GM04503 (cell line): ENCODE measurements around the gene CSRNP2.
"Not testable (repeated sequence)": the region's sequence is repeated elsewhere in the genome, so short reads cannot be mapped to it uniquely, and the experiment has no call there.

Experiments
- DNase-seq: peaks from one replicate; pipeline ENCODE4 v3.0.0-alpha.2; 2012; ENCODE audit warnings: low read depth

CSRNP2 gene

GRCh38 chr12:51028126-51028812, 55.1 kb downstream of the CSRNP2 start:
- DNase-seq = no peak

DNA sequence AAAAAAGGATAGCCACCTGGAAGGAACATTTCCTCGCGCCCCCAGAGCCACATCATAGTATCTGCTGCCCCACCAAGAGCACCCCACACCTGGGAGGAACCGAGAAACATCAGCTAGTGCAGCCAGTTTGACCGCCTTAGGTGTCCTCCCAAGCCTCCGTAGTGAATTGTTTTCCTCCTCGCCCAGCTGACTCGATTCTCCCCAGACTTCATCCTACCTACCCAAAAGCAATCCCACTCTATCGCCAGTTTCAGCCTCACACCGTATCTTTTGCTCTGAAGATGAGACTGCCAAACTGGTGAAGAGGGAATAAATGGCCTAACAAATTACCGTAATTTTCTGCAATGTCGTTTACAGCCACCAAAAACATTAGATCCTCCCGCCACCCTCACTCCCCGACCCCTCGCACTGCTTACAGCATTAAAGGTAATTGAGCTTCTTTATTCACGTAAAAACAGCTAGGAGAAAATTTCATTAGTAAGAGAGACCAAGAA, 56.0 kb downstream of the CSRNP2 start:
- no peak for DNase-seq

- peak; percentile 51 for DNase-seq
These were observed 57.4 kb downstream of the CSRNP2 start, which contains the start of gene SLC11A2 for GRCh38 chr12:51025836-51026638. TSS of gene SLC11A2 (minus strand) at chr12:51026384. CDS start at chr12:51010728, 15,656 bp downstream.

- DNase-seq = no peak
These were observed 58.0 kb downstream of the CSRNP2 start for GRCh38 chr12:51025338-51025835.

- no peak for DNase-seq
These were observed 59.6 kb downstream of the CSRNP2 start for GRCh38 chr12:51023625-51024382.

DNA sequence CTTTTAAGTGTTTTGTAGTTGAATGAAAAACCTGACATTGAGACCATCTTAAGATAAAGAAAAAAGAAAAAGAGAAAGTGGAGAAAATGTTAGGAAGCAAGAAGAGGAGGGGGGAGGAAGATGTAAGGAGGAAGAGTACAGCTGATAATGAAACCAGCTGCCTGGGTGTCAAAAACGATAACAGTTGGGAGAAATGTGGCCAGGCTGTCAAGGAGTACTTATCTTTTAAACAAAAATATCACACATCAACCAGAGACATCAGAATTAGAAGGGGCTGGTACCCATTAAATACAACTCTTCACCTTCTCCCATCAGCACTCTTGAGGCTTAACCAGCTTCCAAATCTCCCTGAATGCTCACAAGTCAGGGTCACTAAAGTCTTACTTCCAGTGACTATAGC, 61.7 kb downstream of the CSRNP2 start:
- DNase-seq = no peak

DNA sequence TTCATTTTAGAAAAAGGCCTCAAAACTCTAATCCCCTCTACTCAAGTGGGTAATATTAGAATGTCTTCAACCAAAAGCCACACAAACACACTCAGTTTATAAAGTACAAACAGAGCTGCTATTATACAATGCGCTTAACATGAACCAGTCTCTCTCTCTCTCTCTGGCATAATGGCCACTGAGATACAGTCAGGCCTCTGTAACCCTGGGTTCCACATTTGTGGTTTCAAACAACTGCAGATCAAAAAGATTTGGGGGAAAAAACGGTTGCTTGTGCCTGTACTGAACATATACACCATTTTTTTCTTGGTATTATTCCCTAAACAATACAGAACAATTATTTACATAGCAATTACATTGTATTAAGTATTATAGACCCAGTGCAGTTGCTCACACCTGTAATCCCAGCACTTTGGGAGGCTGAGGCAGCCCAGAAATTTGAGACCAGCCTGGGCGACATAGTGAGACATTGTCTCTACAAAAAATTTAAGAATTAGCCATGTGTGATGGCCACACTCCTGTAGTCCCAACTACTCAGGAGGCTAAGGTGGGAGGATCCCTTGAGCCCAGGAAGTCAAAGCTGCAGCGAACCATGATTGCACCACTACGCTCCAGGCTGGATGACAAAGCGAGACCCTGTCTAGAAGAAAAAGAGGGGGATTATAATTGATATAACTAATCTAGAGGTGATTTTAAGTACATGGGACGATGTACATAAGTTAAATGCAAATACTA, 62.8 kb downstream of the CSRNP2 start:
- no peak for DNase-seq

DNA sequence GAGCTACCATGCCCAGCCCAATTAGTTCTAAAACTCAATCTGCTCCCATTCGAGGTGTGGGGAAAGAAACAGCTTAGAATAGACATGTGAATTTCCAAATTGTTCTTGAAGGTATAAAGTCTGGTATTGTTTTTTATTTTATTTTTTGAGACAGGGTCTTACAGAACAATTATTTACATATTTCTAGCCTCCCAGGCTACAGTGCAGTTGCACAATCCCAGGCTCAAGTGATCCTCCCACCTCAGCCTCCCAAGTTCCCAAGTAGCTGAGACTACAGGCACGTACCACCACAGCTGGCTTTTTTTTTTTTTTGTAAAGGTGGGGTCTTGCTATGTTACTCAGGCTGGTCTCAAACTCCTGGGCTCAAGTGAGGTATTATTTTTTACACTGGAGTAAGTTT, 63.5 kb downstream of the CSRNP2 start:
- DNase-seq = no peak

GRCh38 chr12:51018956-51019355, 64.4 kb downstream of the CSRNP2 start:
- no peak for DNase-seq

DNA sequence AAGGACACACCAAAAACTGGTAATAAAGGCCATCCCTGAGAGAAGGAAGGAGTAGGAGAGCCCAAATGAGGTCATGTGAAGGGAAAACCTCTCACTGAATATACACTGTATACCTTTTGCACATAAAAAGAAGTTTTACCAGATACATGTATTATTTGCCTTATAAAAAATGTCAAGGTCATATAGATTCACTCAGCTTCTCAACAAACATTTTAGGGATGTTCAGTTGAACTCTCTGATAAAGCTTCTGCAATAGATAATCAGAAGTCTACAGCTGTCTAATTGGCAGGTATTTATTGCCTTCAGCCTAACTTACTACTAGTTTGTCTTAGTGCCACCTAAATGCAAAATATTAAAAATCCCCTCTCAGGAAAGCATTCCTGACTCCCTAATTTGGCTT, 65.9 kb downstream of the CSRNP2 start:
- DNase-seq = no peak

DNA sequence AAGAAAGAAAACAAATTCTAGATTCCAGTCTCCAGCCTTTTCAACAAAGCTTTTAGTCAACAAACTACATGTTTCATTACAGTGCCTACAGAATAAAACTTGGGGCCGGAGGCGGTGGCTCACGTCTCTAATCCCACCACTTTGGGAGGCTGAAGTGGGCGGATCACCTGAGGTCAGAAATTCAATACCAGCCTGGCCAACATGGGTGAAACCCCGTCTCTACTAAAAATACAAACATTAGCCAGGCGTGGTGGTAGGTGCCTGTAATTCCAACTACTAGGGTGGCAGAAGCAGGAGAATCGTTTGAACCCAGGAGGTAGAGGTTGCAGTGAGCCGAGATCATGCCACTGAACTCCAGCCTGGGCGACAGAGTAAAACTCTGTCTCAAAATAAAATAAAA, 68.9 kb downstream of the CSRNP2 start:
- DNase-seq = not testable (repeated sequence)

GRCh38 chr12:51013441-51013840, 70.0 kb downstream of the CSRNP2 start:
- no peak for DNase-seq

DNA sequence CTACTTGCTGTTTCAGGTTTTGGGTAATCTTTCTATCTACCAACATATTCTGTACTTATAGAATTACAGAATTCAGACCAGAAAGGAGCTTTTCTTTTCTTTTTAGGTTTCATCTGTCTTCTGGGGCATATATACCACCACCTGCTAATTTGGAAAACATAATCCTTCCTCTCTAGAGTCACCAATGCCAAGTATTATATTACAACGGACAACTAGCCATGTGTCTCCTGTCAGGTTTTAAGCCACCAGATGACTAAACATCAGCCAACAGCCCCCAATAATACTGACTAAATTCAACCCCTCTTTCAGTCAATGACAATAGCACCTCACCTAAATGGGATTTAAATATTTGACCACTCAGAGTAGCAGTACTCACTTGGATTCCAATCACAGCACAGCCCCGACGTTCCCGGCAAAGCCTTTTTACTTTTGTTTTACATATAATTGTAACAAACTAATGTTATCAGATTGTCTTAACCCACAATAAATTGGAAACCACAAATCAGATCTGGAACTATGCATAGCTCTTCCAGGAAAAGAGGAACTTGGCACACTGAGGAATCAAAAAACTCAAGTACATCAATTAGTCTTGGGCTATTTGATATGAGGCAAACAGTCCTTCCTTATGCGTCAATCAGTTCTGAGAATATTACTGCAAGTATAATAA, 70.7 kb downstream of the CSRNP2 start:
- no peak for DNase-seq

- no peak for DNase-seq
These were observed 71.4 kb downstream of the CSRNP2 start for GRCh38 chr12:51011955-51012354.
